ENCODE results near the gene COL5A2.

Gene COL5A2

GRCh38 chr2:189091253-189091652 lies 88.3 kb downstream of the COL5A2 start:
- Histone ChIP-seq H3K9ac (ENCODE audit: low read depth, low read length, poor library complexity, severe bottlenecking) (no peak overlapping the region), H3K36me3 (ENCODE audit: insufficient read depth, low read length) (no peaks in the 10 kb centered on the region), H3K9me3 (ENCODE audit: insufficient read depth, low read depth, low read length) (no peaks in the 10 kb centered on the region), H3K27me3 (ENCODE audit: insufficient read depth, low read length, poor library complexity, severe bottlenecking) (no peaks in the 10 kb centered on the region), H3K4me2 (ENCODE audit: low read depth, low read length, poor library complexity, severe bottlenecking) (no peak overlapping the region), H3K79me2 (ENCODE audit: insufficient read depth, low read length) (no peaks in the 10 kb centered on the region), H3K4me1 (ENCODE audit: insufficient read depth, low read length, poor library complexity, severe bottlenecking) (peaks cover 6% of the 10 kb centered on the region), H3K4me3 (ENCODE audit: low read length, poor library complexity, severe bottlenecking) (no peak overlapping the region), H3F3A (ENCODE audit: low read depth) (no peaks in the 10 kb centered on the region), H4K20me1 (ENCODE audit: insufficient read depth, low read length, poor library complexity, severe bottlenecking) (no peaks in the 10 kb centered on the region), H2AFZ (ENCODE audit: low read length) (no peak overlapping the region), H3K9me2 (replicated peaks; ENCODE audit: low read depth, low read length) (no peaks in the 10 kb centered on the region)
- TF ChIP-seq EZH2phosphoT487 (IDR thresholded peaks at IDR 0.05; ENCODE audit: borderline replicate concordance), result no peak
- TF ChIP-seq, protein P1, sequence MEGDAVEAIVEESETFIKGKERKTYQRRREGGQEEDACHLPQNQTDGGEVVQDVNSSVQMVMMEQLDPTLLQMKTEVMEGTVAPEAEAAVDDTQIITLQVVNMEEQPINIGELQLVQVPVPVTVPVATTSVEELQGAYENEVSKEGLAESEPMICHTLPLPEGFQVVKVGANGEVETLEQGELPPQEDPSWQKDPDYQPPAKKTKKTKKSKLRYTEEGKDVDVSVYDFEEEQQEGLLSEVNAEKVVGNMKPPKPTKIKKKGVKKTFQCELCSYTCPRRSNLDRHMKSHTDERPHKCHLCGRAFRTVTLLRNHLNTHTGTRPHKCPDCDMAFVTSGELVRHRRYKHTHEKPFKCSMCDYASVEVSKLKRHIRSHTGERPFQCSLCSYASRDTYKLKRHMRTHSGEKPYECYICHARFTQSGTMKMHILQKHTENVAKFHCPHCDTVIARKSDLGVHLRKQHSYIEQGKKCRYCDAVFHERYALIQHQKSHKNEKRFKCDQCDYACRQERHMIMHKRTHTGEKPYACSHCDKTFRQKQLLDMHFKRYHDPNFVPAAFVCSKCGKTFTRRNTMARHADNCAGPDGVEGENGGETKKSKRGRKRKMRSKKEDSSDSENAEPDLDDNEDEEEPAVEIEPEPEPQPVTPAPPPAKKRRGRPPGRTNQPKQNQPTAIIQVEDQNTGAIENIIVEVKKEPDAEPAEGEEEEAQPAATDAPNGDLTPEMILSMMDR (conservative IDR thresholded peaks at IDR 0.05; ENCODE audit: low read length), result no peak

GRCh38 chr2:189088591-189089205 lies 90.9 kb downstream of the COL5A2 start:
- H2AFZ ChIP-seq (ENCODE audit: low read length), result no peak overlapping the region
- no peaks in the 10 kb centered on the region for H3K27me3 ChIP-seq (ENCODE audit: insufficient read depth, low read length, poor library complexity, severe bottlenecking)
- H3K4me2 ChIP-seq (ENCODE audit: low read depth, low read length, poor library complexity, severe bottlenecking), result no peak overlapping the region
- H3K4me1 ChIP-seq (ENCODE audit: insufficient read depth, low read length, poor library complexity, severe bottlenecking), result peaks cover 6% of the 10 kb centered on the region
- no peaks in the 10 kb centered on the region for H3K9me2 ChIP-seq (replicated peaks; ENCODE audit: low read depth, low read length)
- H4K20me1 ChIP-seq (ENCODE audit: insufficient read depth, low read length, poor library complexity, severe bottlenecking), result no peaks in the 10 kb centered on the region
- no peaks in the 10 kb centered on the region for H3F3A ChIP-seq (ENCODE audit: low read depth)
- H3K9ac ChIP-seq (ENCODE audit: low read depth, low read length, poor library complexity, severe bottlenecking), result no peak overlapping the region
- TF ChIP-seq, protein P1 (conservative IDR thresholded peaks at IDR 0.05; ENCODE audit: low read length), result no peak
- no peak for TF ChIP-seq EZH2phosphoT487 (IDR thresholded peaks at IDR 0.05; ENCODE audit: borderline replicate concordance)
- H3K36me3 ChIP-seq (ENCODE audit: insufficient read depth, low read length), result no peaks in the 10 kb centered on the region
- H3K9me3 ChIP-seq (ENCODE audit: insufficient read depth, low read depth, low read length), result no peaks in the 10 kb centered on the region
- no peaks in the 10 kb centered on the region for H3K79me2 ChIP-seq (ENCODE audit: insufficient read depth, low read length)
- H3K4me3 ChIP-seq (ENCODE audit: low read length, poor library complexity, severe bottlenecking), result no peak overlapping the region

DNA sequence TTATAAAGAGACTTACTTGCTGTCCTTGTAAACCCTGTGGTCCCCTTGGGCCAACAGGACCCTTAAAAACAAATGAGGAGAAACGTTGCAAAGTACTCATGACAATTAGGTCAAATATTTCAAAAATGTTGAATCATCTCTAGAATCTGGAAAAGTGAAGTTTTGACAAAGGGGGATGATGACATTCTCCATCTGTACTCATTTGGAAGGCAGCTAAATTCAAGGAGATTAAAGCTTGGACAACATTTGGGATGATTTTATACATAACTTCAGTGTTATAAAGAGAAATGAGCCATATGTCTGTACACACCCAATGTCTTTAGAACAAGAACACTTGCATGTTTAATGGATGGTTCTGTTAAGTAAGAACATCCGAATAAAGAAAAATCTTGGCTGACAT lies 92.9 kb downstream of the COL5A2 start:
- Histone ChIP-seq H2AFZ (ENCODE audit: low read length) (no peak overlapping the region), H3F3A (ENCODE audit: low read depth) (no peaks in the 10 kb centered on the region)
- no peak for TF ChIP-seq EZH2phosphoT487 (IDR thresholded peaks at IDR 0.05; ENCODE audit: borderline replicate concordance)
- TF ChIP-seq, protein P1 (conservative IDR thresholded peaks at IDR 0.05; ENCODE audit: low read length), result no peak

More for the DNA sequence above, 92.9 kb downstream of the COL5A2 start:
- H3K9me3 ChIP-seq (ENCODE audit: insufficient read depth, low read depth, low read length), result no peaks in the 10 kb centered on the region
- H3K4me2 ChIP-seq (ENCODE audit: low read depth, low read length, poor library complexity, severe bottlenecking), result no peak overlapping the region
- no peaks in the 10 kb centered on the region for H3K79me2 ChIP-seq (ENCODE audit: insufficient read depth, low read length)
- H4K20me1 ChIP-seq (ENCODE audit: insufficient read depth, low read length, poor library complexity, severe bottlenecking), result no peaks in the 10 kb centered on the region
- H3K27me3 ChIP-seq (ENCODE audit: insufficient read depth, low read length, poor library complexity, severe bottlenecking), result no peaks in the 10 kb centered on the region
- no peak overlapping the region for H3K4me3 ChIP-seq (ENCODE audit: low read length, poor library complexity, severe bottlenecking)
- no peaks in the 10 kb centered on the region for H3K36me3 ChIP-seq (ENCODE audit: insufficient read depth, low read length)
- peaks cover 6% of the 10 kb centered on the region for H3K4me1 ChIP-seq (ENCODE audit: insufficient read depth, low read length, poor library complexity, severe bottlenecking)
- no peaks in the 10 kb centered on the region for H3K9me2 ChIP-seq (replicated peaks; ENCODE audit: low read depth, low read length)
- H3K9ac ChIP-seq (ENCODE audit: low read depth, low read length, poor library complexity, severe bottlenecking), result no peak overlapping the region
